ENCODE measurements around the gene PGAP6.
"Not testable (repeated sequence)": the region's sequence is repeated elsewhere in the genome, so short reads cannot be mapped to it uniquely, and the experiment has no call there.

Gene PGAP6

DNA sequence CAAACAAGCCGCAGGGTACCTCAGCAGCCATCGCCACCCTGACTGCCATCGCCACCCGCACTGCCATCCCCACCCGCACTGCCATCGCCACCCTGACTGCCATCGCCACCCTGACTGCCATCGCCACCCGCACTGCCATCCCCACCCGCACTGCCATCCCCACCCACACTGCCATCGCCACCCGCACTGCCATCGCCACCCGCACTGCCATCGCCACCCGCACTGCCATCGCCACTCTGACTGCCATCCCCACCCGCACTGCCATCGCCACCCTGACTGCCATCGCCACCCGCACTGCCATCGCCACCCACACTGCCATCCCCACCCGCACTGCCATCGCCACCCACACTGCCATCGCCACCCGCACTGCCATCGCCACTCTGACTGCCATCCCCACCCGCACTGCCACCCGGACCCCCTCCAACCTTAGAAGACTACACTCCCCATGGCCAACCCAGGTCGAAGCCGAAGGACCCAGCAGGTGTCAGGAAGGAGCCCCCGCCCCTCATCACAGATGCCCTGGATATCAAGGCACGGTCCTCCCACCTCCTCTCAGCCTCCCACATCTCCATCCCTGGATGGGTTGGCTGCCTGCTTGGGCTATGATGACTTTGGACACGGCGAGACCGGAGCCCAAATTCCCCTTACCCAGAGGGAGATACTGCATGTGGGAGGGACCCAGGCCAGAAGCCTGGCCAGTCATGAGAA lies 3.5 kb downstream of the PGAP6 start:
- not testable (repeated sequence) for DNase-seq (ENCODE audit: low read depth)

DNA sequence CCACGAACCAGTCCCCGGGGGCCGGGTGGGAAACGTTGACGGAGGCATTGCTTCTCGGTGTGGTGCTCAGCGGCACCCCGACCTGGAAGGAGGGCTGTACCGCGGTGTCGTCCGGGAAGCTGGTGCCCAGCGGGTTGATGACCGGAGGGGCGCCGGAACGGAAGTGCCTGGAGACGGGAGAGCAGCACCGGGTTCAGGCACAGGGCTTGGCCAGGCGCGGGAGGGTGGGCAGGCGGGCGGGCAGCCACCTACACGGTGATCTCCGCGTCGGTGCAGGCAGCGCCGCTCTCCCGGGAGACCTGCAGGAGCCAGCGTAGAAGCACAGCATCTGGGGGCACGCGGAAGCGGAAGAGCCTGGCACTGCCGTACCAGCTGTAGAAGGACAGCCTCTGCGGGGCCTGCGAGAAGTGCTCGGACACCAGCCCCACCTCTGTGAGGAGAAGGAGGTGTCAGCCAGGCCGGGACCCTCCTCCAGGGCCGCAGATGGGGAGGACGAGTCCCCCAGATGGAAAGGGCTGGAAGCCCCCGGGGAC lies 4.3 kb downstream of the PGAP6 start:
- DNase-seq (ENCODE audit: low read depth), result no peak

DNA sequence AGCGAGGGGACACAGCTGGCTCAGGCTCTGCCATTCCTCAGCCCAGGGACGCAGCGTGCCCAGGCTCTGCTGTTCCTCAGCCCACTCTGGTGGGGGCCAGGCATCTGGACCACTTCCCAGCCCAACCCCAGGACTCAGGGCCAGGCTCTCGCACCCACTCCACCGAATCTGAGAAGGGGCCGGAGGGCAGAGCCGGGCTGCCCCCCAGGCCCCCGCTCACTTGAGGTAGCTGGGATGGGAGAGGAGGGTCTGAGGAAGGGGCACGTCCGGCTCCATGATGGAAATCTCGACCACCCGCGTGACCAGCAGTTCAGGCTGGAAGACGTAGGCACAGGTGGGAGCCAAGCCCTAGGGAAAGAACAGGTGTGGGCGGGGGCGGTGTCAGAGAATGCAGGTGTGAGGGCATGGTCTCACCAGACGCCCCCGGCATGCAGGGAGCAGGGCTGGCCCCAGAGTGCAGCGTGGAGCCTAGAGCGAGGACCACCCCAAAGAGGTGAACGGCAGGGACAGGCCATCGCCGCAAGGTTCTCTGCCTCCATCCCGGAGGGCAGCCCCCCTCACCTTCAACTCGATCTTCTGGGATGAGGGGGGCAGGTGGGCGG lies 4.9 kb downstream of the PGAP6 start:
- no peak for DNase-seq (ENCODE audit: low read depth)

DNA sequence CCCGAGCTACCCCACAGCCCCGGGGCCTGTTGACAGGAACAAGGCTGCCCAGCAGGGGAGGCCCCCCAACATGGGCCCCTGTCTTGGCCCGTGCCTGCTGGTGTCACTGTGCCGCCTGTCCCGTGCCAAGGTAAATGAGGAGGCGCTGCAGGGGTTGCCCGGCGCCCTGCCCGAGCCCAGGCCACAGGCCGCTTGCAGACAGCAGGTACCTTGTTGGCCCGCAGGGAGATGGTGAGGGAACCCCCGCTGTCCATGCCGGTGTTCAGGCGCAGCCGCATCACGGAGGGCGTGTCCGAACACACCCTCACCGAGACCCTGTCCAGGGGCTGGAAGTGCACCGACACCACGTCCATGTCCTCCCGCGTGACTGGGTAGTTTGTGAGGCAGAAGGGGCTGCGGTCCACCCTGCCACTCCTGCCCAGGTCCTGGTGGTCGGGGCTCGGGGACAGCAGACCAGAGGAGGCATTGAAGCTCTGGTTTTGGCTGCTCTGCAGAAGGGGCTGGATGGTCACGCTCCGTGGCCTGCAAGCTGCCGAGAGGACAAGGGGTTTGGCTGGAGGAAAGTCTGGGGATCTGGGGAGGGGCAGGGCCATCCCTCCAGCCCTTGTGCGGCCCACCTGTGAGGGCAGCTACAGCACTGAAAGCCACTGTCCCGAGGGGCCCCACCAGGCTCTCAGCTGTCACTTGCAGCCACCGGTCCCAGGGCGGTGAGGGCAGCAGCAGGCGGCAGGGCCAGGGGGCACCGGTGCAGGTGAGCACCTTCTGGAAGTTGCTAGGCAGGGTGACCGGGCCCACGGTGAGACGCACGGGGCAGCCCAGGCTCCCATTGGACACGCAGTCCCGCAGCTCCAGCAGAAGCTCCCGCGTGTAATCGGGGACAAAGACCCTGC lies 5.6 kb downstream of the PGAP6 start:
- no peak for DNase-seq (ENCODE audit: low read depth)

DNA sequence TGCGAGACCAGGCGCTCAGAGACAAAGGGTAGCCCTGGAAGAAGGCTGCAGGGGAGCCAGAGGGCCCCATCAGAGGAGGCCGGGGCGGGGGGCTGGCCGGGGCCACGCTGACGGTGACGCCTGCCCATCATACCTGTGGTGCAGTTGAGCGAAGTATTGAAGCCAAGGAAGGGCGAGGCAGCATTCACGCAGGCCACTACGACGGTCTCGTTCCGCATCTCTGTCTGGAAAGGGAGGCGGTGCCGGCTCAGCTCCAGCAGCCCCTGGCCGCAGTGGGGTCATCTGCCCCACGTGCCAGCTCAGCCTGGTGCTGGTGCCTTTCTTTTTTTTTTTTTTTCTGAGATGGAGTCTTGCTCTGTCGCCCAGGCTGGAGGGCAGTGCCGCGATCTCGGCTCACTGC lies 6.6 kb downstream of the PGAP6 start:
- DNase-seq (ENCODE audit: low read depth), result no peak

DNA sequence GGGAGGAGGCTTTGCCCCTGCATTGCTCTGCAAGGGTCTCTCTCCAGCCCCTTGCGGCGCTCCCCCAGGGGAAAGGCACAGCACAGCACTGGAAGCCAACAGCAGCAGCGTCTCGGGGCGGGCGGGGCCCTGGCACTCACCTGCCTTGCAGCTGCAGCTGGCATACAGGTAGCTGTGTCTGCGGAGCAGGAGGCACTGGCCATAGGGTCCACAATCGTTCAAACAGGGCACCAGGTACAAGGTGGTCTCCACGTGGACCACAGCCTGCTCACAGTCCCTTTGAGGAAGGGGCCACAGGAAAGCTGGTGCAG lies 7.2 kb downstream of the PGAP6 start:
- no peak for DNase-seq (ENCODE audit: low read depth)

DNA sequence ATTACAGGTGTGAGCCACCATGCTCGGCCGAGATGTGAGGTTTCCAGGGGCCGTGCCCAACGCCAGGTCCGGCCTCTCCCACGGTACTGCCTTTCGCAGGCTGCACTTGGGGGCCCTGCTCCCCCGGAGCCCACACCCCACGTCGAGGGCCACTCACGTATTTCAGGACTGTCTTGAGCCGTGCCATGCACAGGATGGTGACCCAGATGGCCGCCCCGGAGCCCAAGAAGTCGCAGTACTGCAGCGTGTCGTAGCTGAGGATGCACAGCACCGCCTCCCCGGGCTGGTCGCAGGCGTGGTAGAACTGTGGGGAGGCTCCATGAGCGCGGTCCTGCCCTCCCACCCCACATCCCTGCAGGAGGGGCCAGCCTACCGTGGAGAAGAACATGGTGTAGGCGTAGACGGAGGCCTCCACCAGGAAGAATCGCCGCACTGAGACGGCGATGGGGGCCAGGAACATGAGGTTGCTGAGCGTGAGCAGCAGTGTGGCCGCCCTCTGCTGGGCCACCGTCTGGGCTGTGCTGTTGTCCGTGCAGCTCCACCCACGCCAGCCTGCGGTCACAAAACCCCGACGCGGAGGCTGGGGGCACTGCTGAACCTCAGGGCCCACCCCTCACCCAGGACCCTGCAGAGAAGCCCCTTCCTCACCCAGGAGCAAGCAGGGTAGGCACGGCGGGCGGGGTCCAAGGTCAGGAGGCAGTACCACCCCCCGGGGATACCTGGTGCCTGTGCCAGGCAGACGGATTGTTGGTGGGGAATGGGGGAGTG lies 7.7 kb downstream of the PGAP6 start:
- DNase-seq (ENCODE audit: low read depth), result no peak

DNA sequence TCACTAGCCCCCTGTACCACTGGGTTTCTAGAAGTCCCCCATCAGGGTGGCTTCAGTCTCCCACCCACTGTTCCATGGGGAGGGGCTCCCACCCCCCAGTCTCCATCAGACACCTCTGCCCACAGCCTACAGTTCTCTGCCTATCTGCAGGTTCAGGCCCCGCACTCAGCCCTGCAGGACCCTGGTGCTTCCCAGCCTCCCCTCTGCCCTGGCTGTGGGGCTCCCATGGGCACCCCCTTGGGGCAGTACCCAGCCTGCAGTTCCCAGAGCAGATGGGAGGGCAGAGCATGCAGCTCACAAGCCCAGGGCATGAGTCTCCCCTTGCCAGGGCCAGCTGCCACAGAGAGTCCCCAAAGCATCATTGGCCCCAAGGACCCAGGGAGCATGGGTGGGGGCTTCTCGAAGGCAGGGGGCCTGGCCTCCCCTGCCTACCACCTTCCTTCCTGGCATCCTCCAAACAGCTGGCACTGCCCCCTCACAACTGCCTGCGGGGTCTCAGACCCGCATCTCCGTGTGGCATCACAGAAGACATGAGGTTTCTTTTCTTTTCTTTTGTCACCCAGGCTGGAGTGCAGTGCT lies 8.7 kb downstream of the PGAP6 start:
- DNase-seq (ENCODE audit: low read depth), result no peak

DNA sequence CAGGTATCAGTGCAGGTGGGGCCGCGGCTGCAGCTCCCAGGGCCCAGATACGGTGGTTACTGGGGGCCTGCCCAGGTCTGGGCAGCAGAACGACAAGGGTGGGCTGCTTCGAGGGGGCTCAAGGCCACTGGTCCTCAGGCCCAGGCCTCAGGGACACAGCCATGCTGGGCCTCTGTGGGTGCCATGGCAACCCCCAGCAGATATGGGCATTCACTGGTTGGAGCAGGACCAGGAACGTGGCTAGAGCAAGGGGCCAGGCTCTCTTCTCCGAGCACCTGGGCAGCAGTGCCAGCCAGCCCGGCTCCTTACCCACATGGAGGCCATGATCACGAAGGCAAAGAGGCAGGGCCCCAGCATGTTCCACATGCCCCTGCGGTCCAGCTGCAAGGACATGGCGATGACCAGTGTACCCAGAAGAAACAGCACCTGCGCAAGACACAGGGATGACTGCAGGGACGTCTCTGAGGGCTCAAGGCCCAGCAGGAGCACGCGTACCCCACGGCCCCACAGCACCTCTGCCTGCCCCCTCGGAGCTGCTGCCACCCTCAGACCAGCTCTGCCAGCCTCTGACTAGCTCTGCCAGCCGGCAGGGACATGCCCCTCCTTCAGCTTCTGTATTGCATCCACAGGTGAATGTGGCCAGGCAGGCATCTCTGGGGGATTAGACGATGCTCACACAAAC lies 9.3 kb downstream of the PGAP6 start:
- DNase-seq (ENCODE audit: low read depth), result no peak

DNA sequence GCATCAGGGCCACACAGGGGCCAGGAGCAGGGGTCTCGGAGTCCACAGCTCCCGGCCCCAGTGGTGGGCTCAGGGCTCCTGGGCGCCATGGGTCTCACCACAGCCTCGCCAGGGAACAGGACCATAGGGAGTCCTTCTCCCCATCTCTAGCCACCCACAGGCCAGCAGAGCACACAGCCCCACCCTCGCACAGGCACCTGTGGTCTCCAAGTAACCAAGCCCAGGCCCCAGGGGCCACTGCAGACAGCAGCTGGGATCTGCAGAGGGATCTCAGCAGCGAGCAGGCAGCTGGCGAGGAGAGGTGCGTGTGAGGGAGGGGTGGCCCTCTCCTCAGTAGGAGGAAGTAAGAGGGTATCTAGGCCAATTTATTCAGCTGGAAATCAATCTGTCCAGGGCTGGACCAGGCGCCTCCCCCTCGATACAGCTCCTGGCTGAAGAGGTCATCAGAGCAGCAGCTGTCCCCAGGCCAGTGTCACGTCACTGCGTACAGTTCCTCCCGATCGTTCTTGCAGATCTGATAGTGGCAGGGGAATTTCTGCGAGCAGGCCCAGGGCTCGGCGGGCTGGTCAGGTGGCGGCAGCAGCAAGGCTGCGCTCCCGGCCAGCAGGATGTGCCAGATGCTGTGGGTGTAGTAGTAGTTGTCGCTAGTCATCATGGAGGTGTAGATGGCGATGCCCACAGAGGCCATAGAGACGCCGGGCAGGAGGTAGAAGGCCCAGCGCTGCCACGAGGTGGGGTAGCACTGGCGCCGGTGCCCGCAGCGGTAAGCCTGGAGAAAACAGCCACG lies 10.1 kb downstream of the PGAP6 start:
- DNase-seq (ENCODE audit: low read depth), result no peak

DNA sequence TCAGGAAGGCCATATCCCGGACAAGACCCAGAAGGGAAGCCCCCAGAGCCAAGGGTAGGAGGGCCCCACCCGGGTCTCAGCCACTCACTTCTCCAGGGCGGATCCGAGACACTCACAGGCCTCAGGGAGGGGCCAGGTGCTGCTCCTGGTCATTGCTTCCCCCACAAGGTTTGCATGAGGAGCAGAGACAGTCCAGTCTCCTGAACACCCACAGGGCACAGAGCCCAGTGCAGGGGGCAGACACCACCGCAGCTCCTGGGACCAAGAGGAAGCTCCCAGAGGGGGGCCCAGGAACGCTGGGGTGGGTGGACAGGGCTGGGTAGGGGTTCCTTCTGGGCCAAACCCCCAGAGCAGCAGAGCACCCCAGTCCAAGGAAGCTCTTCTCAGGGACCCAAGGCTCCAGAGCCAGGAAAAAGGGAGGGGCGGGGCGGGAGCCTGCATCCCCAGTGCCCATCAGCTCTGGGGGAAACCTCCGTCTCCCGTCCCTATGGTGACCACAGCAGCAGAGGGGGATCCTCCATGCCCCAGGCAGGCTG lies 10.7 kb downstream of the PGAP6 start:
- DNase-seq (ENCODE audit: low read depth), result no peak

DNA sequence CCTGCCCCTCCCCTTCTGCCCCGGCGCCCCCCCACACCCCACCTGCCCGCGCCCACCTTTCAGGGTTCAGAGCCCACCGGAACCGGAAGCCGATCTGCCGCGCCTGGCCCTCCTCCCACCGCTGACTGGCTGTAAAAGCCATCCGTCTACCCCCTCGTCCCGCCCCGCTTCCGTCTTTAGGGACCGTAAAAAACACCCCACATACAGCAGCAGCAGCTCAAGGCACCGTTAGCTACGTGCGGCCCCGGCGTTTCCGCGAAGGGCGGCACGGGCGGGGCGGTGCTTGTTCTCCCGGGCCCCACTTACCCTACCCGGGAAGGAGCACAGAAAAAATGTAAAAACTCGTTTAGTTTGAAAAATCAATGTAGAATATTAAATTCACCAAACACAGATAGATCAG lies 11.3 kb downstream of the PGAP6 start, which contains the start of gene MRPL28:
MRPL28 (minus strand) TSS at position 96 of the 400 bp plus-strand sequence. CDS start 320 bp downstream, outside the sequence.
- peak; percentile 96 for DNase-seq (ENCODE audit: low read depth)

DNA sequence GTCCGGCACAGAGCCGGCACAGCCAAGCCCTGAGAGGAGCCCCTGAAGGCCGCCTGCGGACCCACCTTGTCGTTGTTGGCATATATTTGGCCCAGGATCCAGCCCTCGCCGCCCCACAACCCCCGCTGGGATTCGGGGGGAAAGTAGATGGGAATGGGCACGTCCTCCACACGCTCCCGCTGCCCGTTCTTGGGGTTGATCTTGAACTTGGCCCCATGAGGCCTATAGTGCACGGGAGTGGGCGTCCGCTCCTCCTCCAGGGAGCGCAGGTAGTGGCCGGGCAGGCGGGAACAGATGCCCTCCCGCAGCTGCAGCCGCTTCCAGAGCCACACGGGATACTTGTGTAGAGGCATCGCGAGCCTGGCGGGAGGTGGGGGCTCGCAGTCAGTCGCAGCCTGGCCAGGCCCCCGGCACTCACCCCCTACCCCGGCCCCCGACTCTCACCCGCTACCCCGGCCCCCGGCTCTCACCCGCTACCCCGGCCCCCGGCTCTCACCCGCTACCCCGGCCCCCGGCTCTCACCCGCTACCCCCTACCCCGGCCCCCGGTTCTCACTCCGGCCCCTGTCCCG lies 11.8 kb downstream of the PGAP6 start:
- DNase-seq (ENCODE audit: low read depth), result no peak

DNA sequence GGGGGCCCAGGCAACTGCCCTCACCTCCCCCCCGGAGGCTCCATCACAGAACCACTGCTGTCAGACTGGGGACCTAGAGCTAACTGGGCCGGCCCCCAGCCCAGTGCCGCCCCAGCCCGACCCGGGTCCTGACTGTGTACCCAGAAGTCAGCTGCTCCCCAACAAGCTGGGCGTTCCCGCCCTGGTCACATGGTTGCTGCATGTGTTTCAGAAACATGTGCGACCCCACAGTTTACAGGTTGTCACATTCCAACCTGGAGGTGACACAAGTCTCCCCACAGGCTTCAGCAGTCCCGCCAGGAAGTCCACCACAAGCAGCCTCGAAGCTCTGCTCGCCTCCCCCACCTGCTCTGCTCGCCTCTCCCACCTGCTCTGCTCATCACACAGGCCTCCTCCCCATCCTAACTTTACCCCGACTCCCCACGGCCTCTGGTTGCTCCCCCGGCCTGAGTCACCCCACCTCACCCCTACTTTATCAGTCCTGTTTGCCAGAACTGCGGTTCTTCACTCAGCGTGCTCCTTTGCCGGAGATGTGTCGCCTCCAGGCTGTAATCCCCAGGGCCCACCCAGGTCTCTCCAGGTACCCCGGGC lies 12.4 kb downstream of the PGAP6 start:
- DNase-seq (ENCODE audit: low read depth), result no peak

DNA sequence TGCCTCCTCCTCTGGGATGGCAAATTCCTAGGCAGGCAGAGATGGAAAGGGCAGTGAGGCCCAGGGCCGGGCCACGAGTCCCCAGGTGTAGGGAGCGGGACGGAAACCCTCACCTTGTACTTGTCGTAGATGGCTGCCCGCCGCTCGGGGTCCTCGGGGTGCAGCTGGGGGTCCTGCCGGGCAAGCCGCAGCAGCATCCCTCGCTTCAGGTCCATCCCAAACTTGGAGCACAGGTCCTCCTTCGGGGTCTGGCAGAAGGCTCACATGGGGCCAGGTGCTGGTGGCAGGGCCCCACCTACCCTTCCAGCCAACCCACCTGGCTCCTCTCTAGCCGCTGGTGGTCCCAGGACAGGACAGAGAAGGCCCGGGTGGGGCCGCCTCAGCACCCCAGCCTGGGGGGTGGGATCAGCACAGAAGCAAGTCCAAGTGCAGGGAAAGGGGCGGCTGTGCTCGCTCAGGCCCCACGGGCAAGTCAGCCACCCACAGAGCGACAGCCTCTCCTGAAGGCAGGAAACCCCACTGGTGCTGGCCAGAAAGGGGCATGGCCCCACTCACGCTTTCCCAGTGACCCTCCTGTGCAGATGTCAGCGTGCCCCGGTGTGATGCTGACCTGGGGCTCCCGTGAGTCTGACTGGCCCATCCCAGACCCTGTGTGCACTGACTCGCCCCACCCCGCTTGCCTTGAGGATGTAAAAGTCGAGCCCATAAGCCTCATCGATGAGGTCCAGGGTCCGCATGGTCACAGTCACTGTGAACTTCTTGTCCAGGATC lies 13.2 kb downstream of the PGAP6 start:
- no peak for DNase-seq (ENCODE audit: low read depth)

DNA sequence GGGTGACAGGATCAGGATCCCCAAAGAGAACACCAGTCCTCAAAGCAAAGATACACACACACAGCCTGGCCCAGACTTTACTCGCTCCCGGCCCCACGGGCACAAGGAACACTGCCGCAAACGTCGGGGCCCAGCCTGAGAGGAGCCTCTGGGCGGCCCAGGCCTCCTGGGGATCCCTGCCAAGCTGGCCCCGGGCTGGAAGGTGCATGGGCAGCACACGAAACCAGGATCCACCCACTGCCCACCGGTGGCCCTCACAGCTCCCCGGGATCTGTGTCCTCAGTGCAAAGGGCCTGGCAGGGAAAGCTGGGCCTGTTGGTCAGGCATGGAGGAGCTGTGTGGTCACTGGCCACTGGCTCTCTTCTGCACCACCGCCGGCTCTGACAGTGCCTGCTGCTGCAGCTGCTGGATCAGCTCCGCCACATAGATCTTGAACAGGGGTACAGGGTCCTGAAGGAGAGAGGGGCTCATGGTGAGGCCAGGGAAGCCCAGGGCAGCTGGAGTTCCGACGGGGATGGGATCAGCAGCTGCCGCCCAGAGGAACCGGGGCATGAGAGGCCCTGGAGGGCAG lies 14.4 kb downstream of the PGAP6 start:
- DNase-seq (ENCODE audit: low read depth), result no peak

DNA sequence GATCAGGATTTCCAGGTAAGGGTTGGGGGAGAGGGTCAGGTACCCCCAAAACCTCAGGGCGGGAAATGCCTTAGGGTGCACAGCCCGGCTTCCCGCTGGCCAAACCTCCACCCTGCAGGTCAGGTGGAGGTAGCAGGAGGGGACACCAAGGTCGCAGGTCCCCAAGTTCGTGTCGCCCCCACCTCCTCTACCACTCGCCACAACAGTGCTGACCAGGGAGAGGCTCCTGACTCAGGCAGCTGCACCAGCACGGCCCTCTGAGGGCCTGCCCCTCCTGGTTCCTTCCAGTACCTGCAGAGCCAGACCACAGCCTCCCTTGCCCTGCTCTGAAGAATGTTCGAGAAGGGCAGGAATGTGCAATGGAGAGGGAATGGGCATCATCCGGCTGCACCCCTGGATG lies 15.3 kb downstream of the PGAP6 start:
- no peak for DNase-seq (ENCODE audit: low read depth)

Measured in fibroblast of gingiva (primary cell).